HepG2 (cell line): Measurements from ENCODE around the gene GCLC. TPM values are rescaled to one million over a fixed set of nuclear protein-coding genes. Genes with fewer than 3 reads are reported as not detected.

Source experiments
- ATAC-seq: fragments of 200-7000 bp; cut with Tn5 transposase; 3 replicates; pipeline ENCODE4 v1.9.1; 2020; ENCODE audit warnings: mild to moderate bottlenecking, moderate library complexity
- BruUV-seq: library from RNA; stranded (reverse); fragments of 400-500 nt; replicated peaks from 2 replicates; lab custom pipeline; 2021; lab: Mats Ljungman, UMichigan
- CTCF ChIA-PET: fragments of 300-600 bp; formaldehyde crosslinking; extraction: SDS; loops from one replicate; lab custom pipeline; 2021; ENCODE audit warnings: low total read pairs, inconsistent platforms, low intra/inter-chr PET ratio; lab: Yijun Ruan, JAX
- POLR2A ChIA-PET: fragments of 350-600 bp; sonication (Branson Sonifier 250); formaldehyde crosslinking; loops from one replicate; lab custom pipeline; 2020; ENCODE audit warnings: antibody characterized with exemption, inconsistent platforms; lab: Yijun Ruan, JAX
- DNase-seq: peaks from one replicate; pipeline ENCODE4 v3.0.0-alpha.2; 2015; ENCODE audit warnings: low spot score
- FAIRE-seq: peaks from 3 replicates; lab custom pipeline; 2011; peaks lifted over from hg19 to GRCh38; lab: Jason Lieb, UNC
- H2AFZ ChIP-seq: one replicate; pipeline ENCODE4 v1.6.1; 2011; ENCODE audit warnings: low read length, inconsistent platforms
- H3K27ac ChIP-seq: fragments of 300-600 bp; 3 replicates; pipeline ENCODE4 v1.8.0; 2011; ENCODE audit warnings: mixed run types, mild to moderate bottlenecking, mixed read lengths, low read length, inconsistent platforms; ENCODE audit not compliant: insufficient read depth; ENCODE audit errors: extremely low read length
- H3K27me3 ChIP-seq, 2 experiments: fragments of 200-600 bp in 1 of 2; 2 replicates in 1 of 2; 3 replicates in 1 of 2; pipeline versions ENCODE4 v1.6.0 to v1.8.0; 2011; ENCODE audit warnings: low read length in 2 of 2, mild to moderate bottlenecking in 2 of 2, moderate library complexity in 2 of 2, inconsistent platforms in 1 of 2; ENCODE audit not compliant: insufficient read depth in 2 of 2, control insufficient read depth in 1 of 2
- H3K36me3 ChIP-seq, 2 experiments: fragments of 200-600 bp in 1 of 2; replicated peaks in 1 of 2; 2 replicates in 1 of 2; 3 replicates in 1 of 2; pipeline versions ENCODE4 v1.5.1 to v1.8.0; 2011; ENCODE audit warnings: low read length in 2 of 2, inconsistent platforms in 1 of 2; ENCODE audit not compliant: insufficient read depth in 2 of 2, control insufficient read depth in 1 of 2
- H3K4me1 ChIP-seq: 2 replicates; pipeline ENCODE4 v1.5.1; 2012; ENCODE audit warnings: low read length, inconsistent platforms; ENCODE audit not compliant: insufficient read depth
- H3K4me2 ChIP-seq: 2 replicates; pipeline ENCODE4 v1.6.0; 2011; ENCODE audit warnings: low read depth, low read length, inconsistent platforms
- H3K4me3 ChIP-seq, 3 experiments: fragments of 200-600 bp in 1 of 3; sonication (generic), shearing (Covaris generic) in 1 of 3; replicated peaks in 1 of 3; 2 replicates each; pipeline ENCODE4 v1.5.1; 2011 to 2016; ENCODE audit warnings: low read length in 3 of 3, inconsistent platforms in 2 of 3, low read depth in 2 of 3, mild to moderate bottlenecking in 2 of 3, control low read depth in 1 of 3, mixed read lengths in 1 of 3; ENCODE audit not compliant: insufficient read depth in 1 of 3
- H3K79me2 ChIP-seq: one replicate; pipeline ENCODE4 v1.6.1; 2011; ENCODE audit warnings: low read length, inconsistent platforms; ENCODE audit not compliant: insufficient read depth
- H3K9ac ChIP-seq: 2 replicates; pipeline ENCODE4 v1.6.0; 2011; ENCODE audit warnings: mild to moderate bottlenecking, low read depth, low read length, inconsistent platforms; ENCODE audit not compliant: insufficient read depth
- H3K9me3 ChIP-seq: 2 replicates; pipeline ENCODE4 v1.5.1; 2012; ENCODE audit warnings: mild to moderate bottlenecking, low read length
- H4K20me1 ChIP-seq: 2 replicates; pipeline ENCODE4 v1.6.0; 2011; ENCODE audit warnings: inconsistent platforms, mild to moderate bottlenecking, low read length, moderate library complexity; ENCODE audit not compliant: insufficient read depth
- GABPA ChIP-seq, 2 experiments: IDR thresholded peaks; 2 replicates each; pipeline ENCODE4 v1.6.1; 2011 to 2016; ENCODE audit warnings: low read depth in 2 of 2, low read length in 1 of 2, missing biosample characterization in 1 of 2, missing genetic modification characterization in 1 of 2
- HNF1B ChIP-seq: sonication (generic); formaldehyde crosslinking; IDR thresholded peaks from 2 replicates; pipeline ENCODE4 v1.5.1; 2020; ENCODE audit warnings: mild to moderate bottlenecking, moderate library complexity, missing genetic modification reagents
- JUN ChIP-seq: sonication (generic); formaldehyde crosslinking; IDR thresholded peaks from 2 replicates; pipeline ENCODE4 v1.4.0; 2020; ENCODE audit warnings: mild to moderate bottlenecking, missing genetic modification reagents
- MBD4 ChIP-seq: IDR thresholded peaks from 2 replicates; pipeline ENCODE4 v1.6.1; 2012; ENCODE audit warnings: low read length, inconsistent platforms, borderline replicate concordance
- POLR2AphosphoS2 ChIP-seq: IDR thresholded peaks from 2 replicates; pipeline ENCODE4 v1.6.1; 2011; ENCODE audit warnings: low read depth, low read length, improper control_type of control experiment
- SETDB1 ChIP-seq: sonication (generic); formaldehyde crosslinking; IDR thresholded peaks from 2 replicates; pipeline ENCODE4 v1.5.1; 2020; ENCODE audit warnings: missing genetic modification reagents, mild to moderate bottlenecking, borderline replicate concordance
- SMARCC2 ChIP-seq: fragments of 450-650 bp; IDR thresholded peaks from 2 replicates; pipeline ENCODE4 v1.6.1; 2017; ENCODE audit warnings: antibody characterized with exemption, mild to moderate bottlenecking
- SNAPC2 ChIP-seq: sonication (generic); formaldehyde crosslinking; IDR thresholded peaks from 2 replicates; pipeline ENCODE4 v1.8.1; 2022; ENCODE audit warnings: mild to moderate bottlenecking, missing genetic modification reagents
- THAP7 ChIP-seq: sonication (generic); formaldehyde crosslinking; IDR thresholded peaks from 2 replicates; pipeline ENCODE4 v1.8.1; 2023; ENCODE audit warnings: mild to moderate bottlenecking, missing genetic modification reagents
- XBP1 ChIP-seq: sonication (generic); formaldehyde crosslinking; IDR thresholded peaks from 2 replicates; pipeline ENCODE4 v1.5.0; 2020; ENCODE audit warnings: missing genetic modification reagents
- ZBTB42 ChIP-seq: sonication (generic); formaldehyde crosslinking; IDR thresholded peaks from 2 replicates; pipeline ENCODE4 v1.5.0; 2020; ENCODE audit warnings: mild to moderate bottlenecking, missing genetic modification reagents
- ZBTB7B ChIP-seq: sonication (generic); formaldehyde crosslinking; IDR thresholded peaks from 2 replicates; pipeline ENCODE4 v1.4.0; 2020; ENCODE audit warnings: missing genetic modification reagents
- ZFX ChIP-seq: sonication (generic); formaldehyde crosslinking; IDR thresholded peaks from 2 replicates; pipeline ENCODE4 v1.4.0; 2020; ENCODE audit warnings: mild to moderate bottlenecking, low read depth, missing genetic modification reagents, moderate library complexity
- ZFY ChIP-seq: sonication (generic); formaldehyde crosslinking; IDR thresholded peaks from 2 replicates; pipeline ENCODE4 v1.4.0; 2020; ENCODE audit warnings: missing genetic modification reagents
- ZKSCAN5 ChIP-seq: sonication (generic); formaldehyde crosslinking; IDR thresholded peaks from 2 replicates; pipeline ENCODE4 v1.5.1; 2020; ENCODE audit warnings: mild to moderate bottlenecking, missing genetic modification reagents
- ZNF326 ChIP-seq: sonication (generic); formaldehyde crosslinking; IDR thresholded peaks from 2 replicates; pipeline ENCODE4 v1.4.0; 2020; ENCODE audit warnings: missing genetic modification reagents, borderline replicate concordance
- ZNF446 ChIP-seq: sonication (generic); formaldehyde crosslinking; IDR thresholded peaks from 2 replicates; pipeline ENCODE4 v1.5.0; 2020; ENCODE audit warnings: mild to moderate bottlenecking, missing genetic modification reagents
- ZNF468 ChIP-seq: sonication (generic); formaldehyde crosslinking; IDR thresholded peaks from 2 replicates; pipeline ENCODE4 v1.8.0; 2022; ENCODE audit warnings: mild to moderate bottlenecking, moderate library complexity, missing genetic modification reagents
- ZNF558 ChIP-seq: sonication (generic); formaldehyde crosslinking; IDR thresholded peaks from 2 replicates; pipeline ENCODE4 v1.9.0; 2022; ENCODE audit warnings: mild to moderate bottlenecking, missing genetic modification reagents, borderline replicate concordance
- ZNF564 ChIP-seq: sonication (generic); formaldehyde crosslinking; IDR thresholded peaks from 2 replicates; pipeline ENCODE4 v1.8.1; 2023; ENCODE audit warnings: mild to moderate bottlenecking, missing genetic modification reagents
- ZNF75D ChIP-seq: sonication (generic); formaldehyde crosslinking; IDR thresholded peaks from 2 replicates; pipeline ENCODE4 v1.8.1; 2023; ENCODE audit warnings: missing genetic modification reagents, mild to moderate bottlenecking, borderline replicate concordance
- WGBS: methylation state at CpG from one replicate; pipeline ENCODE4 v1.1.6; 2017; ENCODE audit warnings: low lambda C conversion rate; 5-methylcytosine and 5-hydroxymethylcytosine counted together
- in situ Hi-C: cut with HindIII; loops from 2 replicates; pipeline ENCODE4 v1.10.0; 2017; ENCODE audit warnings: low pct_unique_long_range_greater_than_20kb; ENCODE audit not compliant: extremely low pct_ligation_motif_present
- intact Hi-C: fragments of 100-400 bp; cut with micrococcal nuclease; formaldehyde crosslinking; loops from one replicate; pipeline ENCODE4 v1.10.0; 2022; ENCODE audit not compliant: unreplicated experiment
- polyA plus RNA-seq, 8 experiments: library from polyadenylated mRNA; depleted of rRNA in 3 of 8; stranded (reverse) in 7 of 8; unstranded in 1 of 8; fragments of >200 nt; fragmentation: Illumina TruSeq in 4 of 8; extraction: Trizol in 4 of 8; gene quantifications; 2 replicates each; pipeline versions ENCODE4 v1.2.1 to v1.2.3, GENCODE V29; 2011 to 2016; ENCODE audit warnings: low read depth in 4 of 8, missing spikeins in 1 of 8, mixed read lengths in 1 of 8; ENCODE audit not compliant: insufficient read depth in 1 of 8
- total RNA-seq, 5 experiments: library from RNA; depleted of rRNA; stranded (reverse); fragments of >200 nt; fragmentation: Illumina TruSeq; extraction: Trizol; gene quantifications; 2 replicates each; pipeline ENCODE4 v1.2.3, GENCODE V29; 2016; ENCODE audit warnings: low read depth in 1 of 5

GCLC gene
- total and polyA plus RNA-seq, 2 of the 13 experiments (the other 11 are each of a cell fraction or from before 2014, with no cell fraction given), result 35.3 to 84.6 TPM

DNA sequence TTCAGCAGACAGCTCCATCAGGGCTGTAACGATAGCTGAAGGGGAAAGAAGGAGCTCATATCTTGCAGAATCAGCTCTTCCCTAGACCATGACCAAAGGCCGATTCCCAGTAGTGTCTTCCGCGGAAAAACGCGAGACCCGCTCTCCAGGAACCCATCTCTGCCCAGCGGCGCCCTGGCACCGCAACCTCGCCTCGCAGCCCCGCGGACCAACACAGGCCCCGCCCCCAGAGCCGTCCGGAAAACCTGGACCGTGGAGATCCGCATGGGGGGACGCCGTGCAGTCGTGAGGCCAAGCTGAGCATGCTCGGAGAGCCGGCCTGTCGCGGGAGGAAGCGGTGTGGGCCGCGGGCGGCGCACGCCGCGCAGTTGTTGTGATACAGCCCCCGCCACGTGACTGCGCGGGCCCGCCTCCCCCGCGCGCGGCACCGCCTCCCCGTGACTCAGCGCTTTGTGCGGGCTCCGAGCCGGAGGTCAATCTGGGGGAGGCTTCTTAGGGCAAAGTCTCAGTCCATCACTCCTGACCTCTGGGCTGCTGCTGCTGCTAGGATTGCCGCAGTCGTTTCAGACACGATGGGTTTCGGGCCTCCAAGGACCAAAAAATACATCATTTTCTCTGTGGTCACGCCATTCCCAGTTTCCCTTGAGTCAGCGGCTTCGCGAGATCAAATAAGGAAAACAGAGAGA is 3.1 kb upstream of the GCLC start (continued):
- TF ChIP-seq ZBTB7B (CRISPR knock-in tag) (peak; percentile 85), ZNF564 (CRISPR knock-in tag) (peak; percentile 93), ZBTB42 (CRISPR knock-in tag) (peak; percentile 68; the same call in 1 of the 2 replicates), ZNF558 (peak; percentile 98), SMARCC2 (0 out of 2 replicates have a peak, but pooled peaks have one; percentile 30), SETDB1 (CRISPR knock-in tag) (no peak), JUN (peak; percentile 81), ZKSCAN5 (CRISPR knock-in tag) (0 out of 2 replicates have a peak, but pooled peaks have one; percentile 33)

DNA sequence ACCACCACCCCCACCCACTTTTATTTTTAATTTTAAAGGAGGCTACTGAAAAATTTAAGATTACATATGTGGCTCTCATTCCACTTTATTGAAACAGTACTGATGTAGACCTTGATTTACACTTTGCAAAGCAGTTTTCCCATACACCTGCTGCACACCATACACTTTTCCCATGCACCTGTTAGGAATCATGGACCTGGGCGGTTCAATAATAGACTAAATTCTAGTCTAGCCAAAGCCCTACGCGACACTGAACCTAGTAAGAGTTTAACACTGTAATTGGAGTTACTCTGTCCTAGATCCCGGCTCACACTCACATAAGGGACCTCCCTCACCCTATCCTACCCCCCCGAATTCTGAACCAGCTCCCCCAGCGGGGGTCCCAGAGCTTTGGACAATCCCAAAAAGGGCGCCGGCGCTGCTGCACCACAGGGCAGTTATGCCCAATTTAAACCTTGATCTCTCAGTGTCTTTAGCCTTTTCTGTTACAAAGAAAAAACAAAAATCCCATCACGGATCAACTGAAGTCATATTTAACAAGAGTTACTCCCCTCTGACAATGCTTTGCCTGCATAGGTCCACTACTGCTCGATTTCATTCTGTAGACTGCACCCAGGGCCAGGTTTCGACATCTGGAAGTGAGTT is 2.4 kb upstream of the GCLC start:
- WGBS, result 2% methylated on average over 12 of the region's 12 CpGs
- intact Hi-C loops, result loop anchor here (5.0 kb wide), 1 partner anchor 85 kb away; no protein-coding TSS in a partner anchor
- TF ChIP-seq MBD4 (no peak), ZNF326 (no peak), ZFY (CRISPR knock-in tag) (no peak), ZFX (CRISPR knock-in tag) (no peak), ZNF468 (CRISPR knock-in tag) (no peak), ZNF75D (CRISPR knock-in tag) (no peak), HNF1B (CRISPR knock-in tag) (no peak), SNAPC2 (CRISPR knock-in tag) (no peak), GABPA (IDR thresholded peaks at IDR 0.05; ENCODE audit: low read depth, low read length) (no peak), GABPA (CRISPR knock-in tag; IDR thresholded peaks at IDR 0.05; ENCODE audit: low read depth) (no peak), THAP7 (CRISPR knock-in tag) (no peak), XBP1 (CRISPR knock-in tag) (no peak), POLR2AphosphoS2 (no peak), ZNF446 (CRISPR knock-in tag) (no peak; the same call in 1 of the 2 replicates)

More for the DNA sequence above, 2.4 kb upstream of the GCLC start:
- ChIA-PET CTCF (interaction anchor here (1.4 kb wide), 1 partner anchor 105 kb away, joined by 5 read pairs; no protein-coding TSS in a partner anchor), POLR2A (interaction anchor here (0.6 to 3.5 kb wide), 13 partner anchors 9 to 248 kb away, joined by 3 to 35 read pairs (median 4); partner anchors contain the start of gene LRRC1)
- H3K27me3 ChIP-seq, result no peaks in the 10 kb centered on the region; a peak in 1 of 5 replicates
- peak overlapping the region; percentile 78 for H3K9ac ChIP-seq
- H3K79me2 ChIP-seq, result peaks cover 29% of the 10 kb centered on the region
- peak overlapping the region; percentile 91 for H3K4me2 ChIP-seq
- no TSS peak for BruUV-seq
- peak overlapping the region; percentile 66 to 85 (median 78) for H3K4me3 ChIP-seq
- no peaks in the 10 kb centered on the region for H3K36me3 ChIP-seq
- H4K20me1 ChIP-seq, result peaks cover 7% of the 10 kb centered on the region; the same call in 1 of the 2 replicates
- DNase-seq (no peak), ATAC-seq (peak; percentile 25), FAIRE-seq (no peak)
- in situ Hi-C loops, result loop anchor here (5.0 kb wide), 3 partner anchors 65 to 245 kb away; no protein-coding TSS in a partner anchor
- peak overlapping the region; percentile 77 for H3K27ac ChIP-seq
- peak overlapping the region; percentile 85 for H2AFZ ChIP-seq
- H3K4me1 ChIP-seq, result peaks cover 42% of the 10 kb centered on the region
- H3K9me3 ChIP-seq, result no peaks in the 10 kb centered on the region
